Umbilical cord (tissue), 2 donors: ENCODE data around the gene HERC3. TPM values are rescaled to one million over a fixed set of nuclear protein-coding genes. Genes with fewer than 3 reads are reported as not detected.

Experiments
- DNase-seq: peaks from one replicate; pipeline ENCODE4 v3.0.0-alpha.2; 2015; ENCODE audit warnings: low spot score
- total RNA-seq: library from RNA; depleted of rRNA; stranded (reverse); fragments of >200 nt; gene quantifications from one replicate; pipeline ENCODE4 v1.2.3, GENCODE V29; 2014; ENCODE audit warnings: low replicate concordance; ENCODE audit not compliant: insufficient read depth

The HERC3 gene
- total RNA-seq, result 24.3 TPM

GRCh38 chr4:88591787-88592599 is at the start of gene HERC3:
Gene HERC3, plus strand, starts transcription at chr4:88592480. Its CDS starts 13,344 bp downstream, at chr4:88605824.
- peak; percentile 93 for DNase-seq

DNA sequence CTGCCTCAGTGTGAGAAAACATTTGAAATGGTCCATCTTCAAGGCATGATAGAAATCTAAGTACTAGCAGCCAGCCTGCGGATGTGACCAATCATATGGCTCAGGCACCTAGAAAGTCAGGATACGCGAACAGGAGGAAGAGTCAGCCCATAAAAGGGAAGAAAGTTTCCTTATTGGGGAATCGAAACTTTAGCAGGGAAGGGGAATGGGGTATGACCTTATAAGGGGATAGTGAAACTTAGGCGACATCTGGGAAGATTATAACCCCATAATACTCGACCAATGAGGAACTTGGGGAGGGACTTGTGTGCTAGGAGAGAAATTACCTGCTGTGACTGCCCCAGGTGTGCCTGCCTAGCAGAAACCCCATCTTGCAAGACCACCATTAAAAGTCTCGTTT is 42.5 kb upstream of the HERC3 start:
- no peak for DNase-seq

DNA sequence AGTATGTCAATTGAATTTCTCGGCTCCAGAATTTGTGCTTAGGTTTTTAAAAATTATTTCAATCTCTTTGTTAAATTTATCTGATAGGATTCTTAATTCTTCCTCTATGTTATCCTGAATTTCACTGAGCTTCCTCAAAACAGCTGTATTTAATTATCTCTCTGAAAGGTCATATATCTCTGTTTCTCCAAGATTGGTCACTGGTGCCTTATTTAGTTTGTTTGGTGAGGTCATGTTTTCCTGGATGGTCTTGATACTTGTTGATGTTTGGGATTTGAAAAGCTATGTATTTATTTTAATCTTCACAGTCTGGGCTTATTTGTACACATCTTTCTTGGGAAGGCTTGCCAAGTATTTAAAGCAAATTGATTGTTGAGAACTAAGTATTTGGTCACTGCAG is 24.7 kb upstream of the HERC3 start:
- DNase-seq, result no peak

DNA sequence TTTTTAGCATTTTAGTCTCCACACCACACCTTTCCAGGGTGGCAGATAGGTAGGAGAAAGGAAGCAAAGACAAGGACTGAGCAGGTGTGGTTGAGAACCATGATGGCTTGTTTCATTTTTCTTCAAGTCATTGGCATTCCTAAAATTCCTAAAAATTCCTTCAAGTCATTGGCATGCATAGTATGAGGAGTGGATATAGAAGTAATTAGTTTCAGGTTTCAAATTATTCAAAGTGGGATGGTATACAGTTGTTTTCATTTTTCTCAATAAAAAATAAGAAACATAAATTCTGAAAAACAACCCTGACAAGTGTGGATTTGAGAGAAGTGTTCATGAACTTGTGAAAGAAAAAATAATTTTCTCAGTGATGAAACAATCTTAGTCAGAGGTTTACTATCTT is 22.3 kb upstream of the HERC3 start:
- DNase-seq, result no peak

DNA sequence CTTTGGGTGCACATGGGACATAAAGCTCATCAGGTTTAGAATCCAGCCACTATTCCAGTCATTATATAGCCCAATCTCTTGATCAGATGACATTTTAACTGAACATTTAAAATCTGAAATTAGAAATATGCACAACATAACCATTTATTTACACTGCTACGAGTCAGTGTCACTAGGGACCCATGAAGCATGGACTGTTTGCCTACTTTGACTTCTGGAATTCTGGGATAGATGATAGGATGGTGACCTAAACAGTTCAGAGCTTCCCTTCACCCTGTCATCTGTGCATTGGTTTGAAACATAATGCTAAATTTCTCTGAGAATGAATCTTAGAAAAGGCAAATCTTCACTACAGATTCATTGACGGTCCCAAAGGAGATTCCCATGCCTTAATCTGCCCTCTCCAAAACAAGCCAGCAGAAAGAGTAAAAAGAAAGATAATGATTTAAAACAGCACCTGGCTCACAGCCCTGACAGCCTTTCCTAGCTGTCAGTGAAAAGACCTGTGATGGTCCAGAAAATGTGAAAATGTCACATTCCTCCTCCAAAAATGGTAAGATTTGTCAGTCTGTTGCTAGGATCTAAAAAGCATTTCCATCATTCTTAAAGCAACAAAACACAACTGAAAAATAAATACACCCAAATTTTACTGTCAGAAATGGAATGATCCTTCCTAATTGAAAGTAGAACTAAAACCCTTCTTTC is 18.9 kb upstream of the HERC3 start:
- DNase-seq, result no peak

GRCh38 chr4:88573995-88574394 is 18.3 kb upstream of the HERC3 start:
- DNase-seq, result peak; percentile 31

GRCh38 chr4:88575186-88575585 is 17.1 kb upstream of the HERC3 start:
- no peak for DNase-seq

DNA sequence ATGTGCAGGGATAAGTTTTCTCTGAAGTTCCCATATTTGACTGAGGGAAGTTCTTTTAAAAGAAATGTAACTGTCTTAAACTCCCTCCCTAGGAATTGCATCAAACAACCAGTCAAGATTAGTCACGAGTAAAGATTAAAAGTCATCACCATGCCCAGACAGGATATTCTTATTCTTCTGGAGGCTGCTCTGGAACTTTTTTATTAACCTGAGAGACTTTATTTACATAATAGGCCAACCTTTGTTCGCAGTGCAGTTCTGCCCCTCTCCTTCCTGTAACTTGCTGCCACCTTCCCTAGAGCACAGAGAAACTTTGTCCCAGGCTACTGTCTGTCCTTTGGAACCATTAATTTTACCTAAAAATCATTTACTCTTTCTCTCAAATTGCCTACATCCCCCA is 9.8 kb upstream of the HERC3 start:
- DNase-seq, result no peak

DNA sequence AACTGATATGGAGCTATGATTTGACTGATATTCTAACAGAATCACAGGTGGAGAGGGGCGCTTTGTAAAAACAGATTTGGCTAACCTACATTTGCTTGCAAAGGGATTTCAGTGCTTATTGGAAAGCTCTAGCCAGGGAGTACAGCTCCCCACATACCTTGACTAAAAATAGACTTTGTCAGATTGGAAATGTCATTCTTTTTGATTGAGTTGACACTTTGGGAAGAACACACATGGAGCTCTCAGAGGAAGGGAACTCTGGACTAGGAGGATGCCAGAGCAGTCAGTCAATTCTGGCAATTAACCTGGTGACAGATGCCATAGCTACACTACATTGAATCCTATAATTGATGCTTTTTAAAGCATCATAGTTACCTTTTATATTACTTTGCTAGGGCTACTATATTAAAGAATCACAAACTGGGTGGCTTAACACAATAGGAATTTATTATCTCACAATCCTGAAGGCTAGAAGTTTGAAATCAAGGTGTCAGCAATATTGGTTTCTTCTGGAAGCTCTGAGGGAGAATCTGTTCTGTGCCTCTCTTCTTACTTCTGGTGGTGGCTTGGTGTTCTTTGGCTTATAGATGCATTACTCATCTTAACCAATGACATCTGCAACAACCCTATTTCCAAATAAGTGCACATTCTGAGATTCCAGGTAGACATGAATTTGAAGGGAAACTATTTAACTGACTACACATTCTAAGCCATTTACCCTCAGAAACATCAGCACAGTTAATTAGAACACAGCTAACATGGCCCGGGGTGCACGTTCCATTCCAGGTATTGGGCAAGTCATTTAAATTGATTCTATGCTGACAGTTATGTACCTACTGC is 8.4 kb upstream of the HERC3 start:
- no peak for DNase-seq

GRCh38 chr4:88584471-88584900 is 7.8 kb upstream of the HERC3 start:
- DNase-seq, result no peak

DNA sequence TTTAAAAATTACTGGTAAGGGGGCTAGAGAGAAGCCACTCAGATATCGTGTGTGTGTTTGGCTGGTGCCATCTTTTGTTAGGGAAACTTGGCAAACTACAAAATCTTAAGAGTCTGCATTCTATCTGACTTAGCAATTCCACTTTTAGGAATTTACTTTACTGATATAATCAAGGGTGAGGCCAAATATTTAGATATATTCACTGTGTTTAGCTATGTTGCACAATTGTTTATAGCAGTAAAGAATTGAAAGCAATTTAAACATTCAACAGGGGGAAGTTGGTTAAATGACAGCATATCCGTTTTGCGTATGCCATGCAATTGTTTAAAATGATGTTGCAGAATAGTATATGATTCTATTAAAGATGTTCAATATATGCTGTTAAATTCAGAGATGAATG is 6.4 kb upstream of the HERC3 start:
- no peak for DNase-seq

- DNase-seq, result no peak
Measured at GRCh38 chr4:88587306-88587705, 5.0 kb upstream of the HERC3 start.

GRCh38 chr4:88592600-88593448 is 544 bp downstream of the HERC3 start:
- peak; percentile 80 for DNase-seq

DNA sequence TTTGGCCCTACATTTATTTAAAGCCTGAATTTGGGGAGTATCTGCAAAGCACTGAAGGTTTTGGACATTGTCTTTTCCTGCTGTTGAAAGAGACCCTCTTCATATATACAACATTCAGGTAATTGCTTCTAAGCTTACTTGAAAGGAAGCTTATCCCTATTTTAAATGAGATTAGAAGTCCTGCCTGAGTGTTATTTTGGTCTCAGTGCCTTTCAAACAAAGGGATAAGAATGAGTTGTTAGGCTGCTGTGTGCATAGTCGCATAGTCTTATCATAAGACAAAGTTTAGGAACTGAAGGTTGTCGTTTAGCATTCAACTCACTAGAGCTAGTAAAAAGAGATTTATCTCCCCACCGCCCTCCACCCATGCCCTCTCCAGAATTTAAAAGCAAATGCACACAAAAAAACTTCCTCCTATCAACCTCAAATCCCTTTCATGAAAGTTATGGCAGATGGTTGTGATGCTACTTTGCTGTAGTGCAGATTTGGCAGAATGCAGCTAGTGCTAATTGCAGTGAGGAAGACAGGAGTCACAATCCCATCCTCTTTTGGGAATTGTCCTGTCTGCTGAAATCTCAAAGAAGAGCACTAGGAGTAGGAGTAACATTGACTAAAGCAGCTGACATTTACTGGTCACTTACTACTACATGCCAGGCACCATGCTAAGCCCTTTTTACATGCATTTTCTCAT is 5.8 kb downstream of the HERC3 start:
- DNase-seq, result no peak

- no peak for DNase-seq
Measured at GRCh38 chr4:88599298-88599697, 7.0 kb downstream of the HERC3 start.

DNA sequence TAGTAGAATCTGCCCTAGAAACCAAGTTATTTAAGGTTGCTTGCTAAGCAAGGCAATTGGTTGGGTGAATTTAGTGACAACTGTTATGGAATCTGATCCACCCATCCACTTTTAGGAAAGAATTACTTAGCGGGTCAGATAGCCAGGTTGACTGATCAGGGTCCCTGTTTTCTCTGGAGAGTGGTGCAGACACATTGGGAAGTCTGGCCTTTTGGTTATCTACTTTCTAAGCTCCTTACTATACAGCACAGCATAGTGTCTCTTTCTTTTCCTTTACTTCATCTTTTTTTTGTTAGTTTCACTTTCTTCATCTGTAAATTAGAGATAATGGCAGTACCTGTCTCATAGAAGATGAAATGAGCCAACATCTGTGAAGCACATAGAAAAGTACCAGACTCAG is 7.4 kb downstream of the HERC3 start:
- DNase-seq, result no peak

DNA sequence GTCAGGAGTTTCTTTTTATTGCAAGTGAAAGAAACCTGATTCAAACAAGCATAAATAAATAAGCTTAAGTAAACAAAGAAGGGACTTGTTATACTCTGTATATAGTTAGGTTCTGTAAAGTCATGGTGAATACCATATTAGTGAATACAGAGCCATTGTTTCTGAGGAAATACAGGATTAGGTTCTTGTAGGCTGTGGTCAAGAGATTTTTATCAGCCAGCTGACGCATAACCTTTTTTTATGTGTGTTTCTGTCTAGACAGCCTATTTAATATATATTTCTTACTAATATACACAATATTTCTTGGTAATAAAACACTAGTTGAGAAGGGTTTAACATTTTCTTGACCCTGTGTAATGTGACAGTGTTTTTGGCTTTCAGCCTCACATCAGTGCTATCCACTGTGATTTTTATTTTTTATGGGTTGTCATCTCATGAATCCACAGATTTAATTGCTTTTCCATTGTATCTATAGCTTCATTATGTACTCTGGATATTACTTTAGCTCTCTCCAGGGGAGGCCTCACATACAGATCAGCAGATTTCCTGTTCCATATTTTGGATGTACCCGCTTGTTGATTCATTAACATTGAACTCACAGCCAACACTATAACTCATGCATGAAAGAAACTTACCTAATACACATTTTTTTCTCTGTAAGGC is 8.0 kb downstream of the HERC3 start:
- DNase-seq, result peak; percentile 21

DNA sequence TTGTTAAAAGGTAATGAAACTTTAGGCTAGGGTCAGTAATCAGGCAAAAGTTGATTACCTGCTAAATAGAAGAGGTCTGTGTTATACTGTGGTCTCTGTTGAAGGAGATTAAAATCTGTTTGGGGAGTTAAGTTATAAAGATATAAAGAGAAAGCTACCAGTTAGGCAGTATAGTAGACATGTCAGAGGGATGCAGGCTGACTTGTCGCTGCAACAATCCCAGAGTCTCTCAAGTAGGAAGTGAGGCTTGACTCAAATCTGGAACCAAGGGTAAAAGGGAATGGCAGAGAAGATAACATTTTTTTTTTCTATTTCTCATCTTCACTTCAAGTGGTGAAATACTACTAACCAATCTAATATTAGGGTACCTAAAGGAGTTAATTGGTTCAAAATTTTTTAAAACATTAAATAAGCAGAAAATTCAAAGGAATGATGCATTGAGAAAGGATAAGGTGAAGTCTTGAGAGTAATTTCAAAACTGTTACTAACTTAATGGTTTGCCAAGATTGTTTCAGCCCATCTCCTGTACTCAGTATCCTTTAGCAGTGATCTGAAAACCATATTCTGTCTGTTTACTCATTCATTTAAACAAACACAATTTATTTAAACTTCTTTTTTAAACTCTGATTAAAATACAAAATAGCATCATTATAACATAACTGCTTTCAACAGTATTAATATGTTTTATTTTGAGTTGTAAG is 12.8 kb downstream of the HERC3 start:
- DNase-seq, result no peak

GRCh38 chr4:88605736-88606135 is 13.5 kb downstream of the HERC3 start:
- DNase-seq, result no peak
